ENCODE measurements around the gene IL10RA. TPM values are rescaled to one million over a fixed set of nuclear protein-coding genes. Genes with fewer than 3 reads are reported as not detected.
A peak's percentile ranks its signal among the peaks of the same experiment; 100 is the strongest.

Gene IL10RA
- total and polyA plus RNA-seq, 9 of the 15 experiments (the other 6 are each of a cell fraction or from before 2014, with no cell fraction given), result 0.17 to 17.3 (median 2.9) TPM

DNA sequence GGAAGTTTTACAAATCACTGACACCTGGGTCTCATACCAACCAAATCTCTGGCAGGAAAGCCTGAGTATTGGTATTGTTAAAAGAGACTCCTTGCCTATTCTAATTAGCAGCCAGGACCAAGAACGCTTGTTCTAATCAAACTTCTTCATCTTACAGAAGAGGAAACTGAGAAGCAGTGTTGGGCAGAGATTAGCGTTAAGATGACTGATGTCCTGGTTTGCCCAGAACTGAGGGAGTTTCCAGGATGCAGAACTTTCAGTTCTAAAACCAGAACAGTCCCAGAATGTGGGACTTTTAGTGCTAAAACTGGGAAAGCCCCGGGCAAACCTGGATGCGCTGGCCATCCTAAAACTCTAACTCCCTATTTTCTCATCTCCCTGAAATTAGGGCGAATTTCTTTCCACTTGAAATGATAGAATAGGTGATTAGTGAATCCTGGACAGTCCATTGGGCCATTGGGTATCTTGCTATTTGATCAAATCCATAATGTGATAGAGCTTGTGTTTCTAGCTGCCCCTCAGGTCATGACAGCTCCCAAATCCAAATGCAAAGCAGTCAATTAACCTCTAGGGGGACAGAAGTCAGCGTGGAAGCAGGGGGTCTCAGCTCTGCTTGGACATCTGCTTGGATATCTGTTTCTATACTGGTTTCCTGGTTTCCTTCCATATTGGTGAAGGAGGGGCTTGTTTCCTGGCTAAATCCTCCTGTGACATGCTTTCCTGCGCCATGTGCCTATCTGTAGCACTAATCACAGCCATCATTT is 41.0 kb upstream of the IL10RA start (continued):
- TF ChIP-seq KLF10 (CRISPR knock-in tag; IDR thresholded peaks at IDR 0.05) (no peak), CTBP1 (IDR thresholded peaks at IDR 0.05; ENCODE audit: borderline replicate concordance) (peak; percentile 76), RCOR1 (IDR thresholded peaks at IDR 0.05; ENCODE audit: borderline replicate concordance in 1 of 2, low read depth in 2 of 2, low read length in 2 of 2) (peak in 1 of 2 experiments; percentile 67; a peak in 1 of 4 replicates), ZNF717 (CRISPR knock-in tag; IDR thresholded peaks at IDR 0.05) (no peak)
- TF ChIP-seq, protein P1, sequence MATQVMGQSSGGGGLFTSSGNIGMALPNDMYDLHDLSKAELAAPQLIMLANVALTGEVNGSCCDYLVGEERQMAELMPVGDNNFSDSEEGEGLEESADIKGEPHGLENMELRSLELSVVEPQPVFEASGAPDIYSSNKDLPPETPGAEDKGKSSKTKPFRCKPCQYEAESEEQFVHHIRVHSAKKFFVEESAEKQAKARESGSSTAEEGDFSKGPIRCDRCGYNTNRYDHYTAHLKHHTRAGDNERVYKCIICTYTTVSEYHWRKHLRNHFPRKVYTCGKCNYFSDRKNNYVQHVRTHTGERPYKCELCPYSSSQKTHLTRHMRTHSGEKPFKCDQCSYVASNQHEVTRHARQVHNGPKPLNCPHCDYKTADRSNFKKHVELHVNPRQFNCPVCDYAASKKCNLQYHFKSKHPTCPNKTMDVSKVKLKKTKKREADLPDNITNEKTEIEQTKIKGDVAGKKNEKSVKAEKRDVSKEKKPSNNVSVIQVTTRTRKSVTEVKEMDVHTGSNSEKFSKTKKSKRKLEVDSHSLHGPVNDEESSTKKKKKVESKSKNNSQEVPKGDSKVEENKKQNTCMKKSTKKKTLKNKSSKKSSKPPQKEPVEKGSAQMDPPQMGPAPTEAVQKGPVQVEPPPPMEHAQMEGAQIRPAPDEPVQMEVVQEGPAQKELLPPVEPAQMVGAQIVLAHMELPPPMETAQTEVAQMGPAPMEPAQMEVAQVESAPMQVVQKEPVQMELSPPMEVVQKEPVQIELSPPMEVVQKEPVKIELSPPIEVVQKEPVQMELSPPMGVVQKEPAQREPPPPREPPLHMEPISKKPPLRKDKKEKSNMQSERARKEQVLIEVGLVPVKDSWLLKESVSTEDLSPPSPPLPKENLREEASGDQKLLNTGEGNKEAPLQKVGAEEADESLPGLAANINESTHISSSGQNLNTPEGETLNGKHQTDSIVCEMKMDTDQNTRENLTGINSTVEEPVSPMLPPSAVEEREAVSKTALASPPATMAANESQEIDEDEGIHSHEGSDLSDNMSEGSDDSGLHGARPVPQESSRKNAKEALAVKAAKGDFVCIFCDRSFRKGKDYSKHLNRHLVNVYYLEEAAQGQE (IDR thresholded peaks at IDR 0.05; ENCODE audit: borderline replicate concordance), result no peak
- TF ChIP-seq, protein P1 (CRISPR knock-in tag; IDR thresholded peaks at IDR 0.05; ENCODE audit: low read depth), result no peak
- TF ChIP-seq, protein P2, sequence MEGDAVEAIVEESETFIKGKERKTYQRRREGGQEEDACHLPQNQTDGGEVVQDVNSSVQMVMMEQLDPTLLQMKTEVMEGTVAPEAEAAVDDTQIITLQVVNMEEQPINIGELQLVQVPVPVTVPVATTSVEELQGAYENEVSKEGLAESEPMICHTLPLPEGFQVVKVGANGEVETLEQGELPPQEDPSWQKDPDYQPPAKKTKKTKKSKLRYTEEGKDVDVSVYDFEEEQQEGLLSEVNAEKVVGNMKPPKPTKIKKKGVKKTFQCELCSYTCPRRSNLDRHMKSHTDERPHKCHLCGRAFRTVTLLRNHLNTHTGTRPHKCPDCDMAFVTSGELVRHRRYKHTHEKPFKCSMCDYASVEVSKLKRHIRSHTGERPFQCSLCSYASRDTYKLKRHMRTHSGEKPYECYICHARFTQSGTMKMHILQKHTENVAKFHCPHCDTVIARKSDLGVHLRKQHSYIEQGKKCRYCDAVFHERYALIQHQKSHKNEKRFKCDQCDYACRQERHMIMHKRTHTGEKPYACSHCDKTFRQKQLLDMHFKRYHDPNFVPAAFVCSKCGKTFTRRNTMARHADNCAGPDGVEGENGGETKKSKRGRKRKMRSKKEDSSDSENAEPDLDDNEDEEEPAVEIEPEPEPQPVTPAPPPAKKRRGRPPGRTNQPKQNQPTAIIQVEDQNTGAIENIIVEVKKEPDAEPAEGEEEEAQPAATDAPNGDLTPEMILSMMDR (IDR thresholded peaks at IDR 0.05 in 2 of 3, conservative IDR thresholded peaks at IDR 0.05 in 1 of 3; ENCODE audit: insufficient read depth in 2 of 3, low read depth in 1 of 3, low read length in 3 of 3), result peak; percentile 21 to 34 (median 32); a peak in 3 of 6 replicates
